Stromal cell of bone marrow (primary cell): Measurements from ENCODE around the gene UQCR11.

Experiments used
- DNase-seq: peaks from one replicate; pipeline ENCODE4 v3.0.0-alpha.2; 2012; ENCODE audit warnings: low read depth

UQCR11 gene

DNA sequence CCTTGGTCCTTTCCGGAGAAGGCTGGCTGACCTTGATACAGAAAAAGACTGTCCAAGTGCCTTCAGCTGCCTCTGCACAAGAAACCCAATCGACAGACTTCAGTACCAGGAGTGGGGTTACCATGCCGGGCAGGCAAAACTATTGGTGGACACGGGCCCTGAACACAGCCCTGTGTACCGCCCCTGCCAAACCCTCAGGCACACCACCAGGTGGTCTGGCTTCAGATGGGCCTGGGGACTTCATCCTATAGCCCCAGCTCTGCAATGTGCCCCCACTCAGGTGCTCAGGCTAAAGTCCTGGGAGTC, 29.6 kb upstream of the UQCR11 start:
- DNase-seq, result no peak

DNA sequence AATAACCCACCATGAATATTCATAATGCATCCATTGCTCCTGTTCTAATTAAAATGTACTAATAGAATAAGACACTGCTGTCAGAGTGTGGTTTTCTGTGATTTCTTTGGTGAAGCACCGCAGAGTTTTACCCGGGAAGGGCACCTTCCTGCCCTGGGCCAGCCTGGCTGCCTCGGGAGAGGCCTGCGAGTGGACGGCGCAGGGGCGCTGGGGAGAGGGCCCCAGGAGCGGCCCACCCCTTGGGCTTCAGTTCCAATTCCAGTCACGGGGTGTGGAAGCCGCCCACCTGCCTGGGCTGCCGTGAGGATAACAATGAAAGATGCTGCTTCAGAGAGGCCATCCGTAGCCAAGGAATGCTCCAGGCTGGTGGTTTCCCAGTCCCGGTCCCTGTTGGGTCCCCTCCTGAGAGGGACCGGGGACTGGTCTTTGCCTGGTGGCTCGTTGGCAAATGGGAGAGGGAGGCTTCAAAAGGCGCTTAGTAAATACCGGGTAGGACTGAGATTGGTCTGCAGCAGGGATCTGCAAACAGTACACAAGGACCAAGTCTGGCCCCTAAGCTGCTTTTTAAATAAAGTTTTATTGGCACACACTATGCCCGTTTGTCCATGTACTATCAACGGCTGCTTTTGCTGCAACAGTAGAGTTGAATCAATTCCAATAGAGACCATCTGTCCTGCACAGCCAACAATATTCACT, 29.1 kb upstream of the UQCR11 start:
- DNase-seq, result no peak

DNA sequence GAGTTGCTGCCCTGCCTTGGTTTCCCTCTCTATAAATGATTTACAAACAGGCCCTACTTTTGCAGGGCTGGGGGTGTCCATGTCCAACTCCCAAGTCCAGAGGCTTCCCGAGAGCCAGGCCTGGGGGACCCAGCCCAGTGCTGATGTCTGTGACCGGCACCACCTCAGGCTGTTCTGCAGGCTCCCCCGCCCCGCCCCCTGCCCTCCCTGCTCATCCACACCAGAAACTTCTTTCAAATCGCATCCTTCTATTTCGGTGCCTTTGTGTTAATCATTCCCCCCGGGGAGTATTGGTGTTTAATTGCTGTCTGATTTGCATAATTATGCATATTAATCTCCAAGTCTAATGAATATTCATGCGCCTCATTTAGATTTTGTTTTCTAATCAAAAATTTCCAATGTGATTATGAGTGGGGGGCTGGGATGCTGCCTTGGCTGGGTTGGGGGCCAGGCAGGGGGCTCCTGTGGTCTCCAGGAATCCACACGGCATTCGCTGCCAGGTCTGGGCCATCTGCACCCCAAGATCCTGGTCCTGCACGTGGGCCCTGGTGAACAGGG, 28.1 kb upstream of the UQCR11 start:
- DNase-seq, result no peak

DNA sequence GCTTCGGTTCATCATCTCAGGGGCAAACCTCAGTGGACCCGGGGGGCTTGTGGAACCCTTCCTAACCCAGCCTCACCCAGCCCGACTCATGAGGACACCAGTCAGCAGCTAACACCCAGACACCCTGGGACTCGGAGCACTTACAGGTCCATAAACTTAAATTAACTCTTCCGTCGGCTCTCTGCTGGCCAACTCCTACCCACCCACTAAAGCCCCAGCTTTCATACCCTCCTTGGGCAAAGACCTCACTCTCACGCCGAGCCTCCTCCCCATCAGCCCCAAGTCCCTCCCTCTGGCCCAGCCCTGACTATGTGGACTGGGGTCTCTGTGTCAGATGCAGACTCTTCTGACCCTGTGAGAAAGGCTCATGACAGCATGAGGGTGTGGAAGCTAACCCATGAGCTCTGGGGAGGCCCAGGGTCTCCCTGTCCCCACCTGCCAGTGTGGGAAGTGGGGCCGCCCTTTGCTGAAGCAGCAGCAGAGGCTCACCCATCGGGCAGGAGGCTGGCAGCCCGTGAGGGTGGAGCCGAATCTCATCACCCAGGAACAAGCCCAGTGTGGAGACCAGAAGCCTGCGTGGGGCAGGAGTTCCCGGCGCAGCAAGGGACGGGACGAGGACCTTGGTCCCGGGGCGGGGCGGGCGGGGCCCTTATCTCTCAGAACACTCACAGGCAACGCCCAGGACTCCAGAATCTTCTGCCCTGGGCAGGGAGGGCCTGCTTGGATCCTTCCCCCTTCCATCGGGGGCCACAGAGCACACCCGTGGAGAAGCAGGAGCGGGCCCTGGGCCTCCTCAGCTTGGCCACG, 27.4 kb upstream of the UQCR11 start:
- DNase-seq, result no peak

DNA sequence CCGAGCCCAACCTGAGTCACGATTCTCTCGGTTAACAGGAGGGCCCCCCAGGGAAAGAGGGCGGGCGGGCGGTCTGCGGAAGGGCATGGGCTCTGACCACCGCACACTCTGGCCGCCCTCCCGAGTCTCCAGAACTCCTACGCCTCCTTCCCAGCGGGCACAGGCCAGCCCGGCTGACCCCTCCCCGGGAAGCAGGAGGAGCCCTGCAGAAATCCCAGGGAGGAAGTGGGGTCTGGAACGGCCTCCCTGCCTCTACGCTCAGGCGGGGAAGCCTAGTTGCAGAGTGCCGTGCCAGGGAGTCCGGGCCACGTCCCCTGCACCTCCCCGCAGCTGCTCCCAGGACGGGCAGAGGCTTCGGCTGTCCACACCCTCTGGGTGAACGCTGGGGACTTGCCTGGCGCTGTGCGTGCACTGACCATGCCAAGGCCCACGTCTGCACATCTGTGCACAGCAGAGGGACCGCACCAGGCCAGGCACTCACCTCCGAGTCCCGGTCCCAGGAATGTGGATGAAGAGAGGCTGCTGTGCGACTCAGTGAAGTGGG, 26.4 kb upstream of the UQCR11 start:
- DNase-seq, result no peak

DNA sequence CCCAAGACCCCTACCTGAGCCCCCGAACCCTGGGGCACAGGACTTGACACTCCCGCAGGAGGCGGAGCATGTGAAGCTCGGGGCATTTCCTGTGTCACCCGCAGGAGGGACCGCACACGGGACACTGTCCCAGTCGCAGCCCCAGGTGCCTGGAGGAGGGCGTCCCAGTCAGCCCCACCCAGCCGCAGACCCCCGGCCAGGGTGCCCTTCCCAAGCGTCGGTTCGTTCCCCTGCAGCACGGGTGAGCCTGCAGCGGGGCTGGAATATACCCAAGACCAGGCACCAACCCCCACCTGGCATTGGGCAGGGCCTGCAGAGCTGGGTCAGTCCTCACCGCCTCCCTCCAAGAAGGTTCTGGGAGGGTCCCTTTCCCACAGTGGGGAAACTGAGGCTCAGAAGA, 25.5 kb upstream of the UQCR11 start:
- no peak for DNase-seq

DNA sequence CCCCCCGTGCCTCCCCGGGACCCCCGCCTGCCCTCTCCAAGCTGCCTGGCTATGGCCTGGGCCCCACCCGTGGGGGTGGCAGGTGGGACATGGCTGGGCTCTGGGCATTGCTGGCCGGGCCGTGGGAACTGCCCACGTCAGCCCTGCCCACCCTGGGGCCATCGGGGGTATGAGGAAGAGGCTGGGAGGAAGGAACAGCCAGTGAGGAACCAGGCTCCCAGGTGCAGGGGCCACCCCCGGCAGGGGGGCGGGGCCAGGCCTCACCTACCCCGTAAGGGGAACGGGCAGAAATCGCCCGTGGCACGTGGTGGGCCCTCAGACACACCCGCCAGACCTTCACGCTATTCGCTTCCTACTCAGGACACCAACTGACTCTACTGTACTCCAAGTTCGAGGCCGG, 24.8 kb upstream of the UQCR11 start:
- DNase-seq, result no peak

DNA sequence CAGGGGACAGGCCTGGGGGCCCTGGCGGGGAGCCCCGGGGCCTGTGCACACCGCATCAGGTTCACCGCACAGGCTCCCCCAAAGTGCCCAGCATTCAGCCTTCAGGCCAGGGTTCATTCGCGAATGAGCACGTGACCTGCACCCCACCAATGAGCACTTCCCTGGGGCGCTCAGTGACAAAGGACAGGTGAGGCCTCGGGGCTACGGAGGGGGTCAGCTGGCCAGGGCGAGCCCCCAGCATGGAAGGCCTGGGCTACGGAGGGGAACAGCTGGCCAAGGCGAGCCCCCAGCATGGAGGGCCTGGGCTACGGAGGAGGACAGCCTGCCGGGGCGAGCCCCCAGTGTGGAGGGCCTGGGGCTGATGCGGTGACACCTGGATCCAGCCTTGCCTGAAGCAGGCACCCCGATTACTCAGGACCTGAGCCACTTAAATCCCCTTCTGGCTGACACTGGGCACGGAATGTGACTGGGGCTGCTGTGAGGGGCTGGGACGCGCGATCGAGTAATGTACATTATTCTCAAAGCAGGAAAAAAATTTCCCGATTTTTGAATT, 24.1 kb upstream of the UQCR11 start:
- DNase-seq, result no peak

DNA sequence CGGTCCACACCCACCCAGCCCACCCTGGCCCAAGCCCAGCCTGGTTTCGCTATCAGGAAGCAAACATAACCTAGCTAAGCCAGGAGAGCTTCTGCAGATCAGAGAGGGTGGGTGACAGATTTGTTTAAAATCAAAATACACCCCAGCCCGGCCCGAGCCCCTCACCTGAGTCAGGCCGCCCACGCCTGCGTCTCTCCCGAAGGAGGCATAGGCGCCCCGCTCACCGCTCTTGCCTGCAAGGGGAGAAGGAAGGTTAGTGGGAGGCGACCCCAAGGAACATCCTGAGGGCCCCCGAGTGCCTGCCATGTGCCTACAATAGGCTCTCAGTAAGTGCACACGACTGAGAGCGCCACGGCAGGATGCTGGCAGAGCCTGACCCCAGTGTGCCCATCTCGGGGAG, 21.9 kb upstream of the UQCR11 start:
- no peak for DNase-seq

DNA sequence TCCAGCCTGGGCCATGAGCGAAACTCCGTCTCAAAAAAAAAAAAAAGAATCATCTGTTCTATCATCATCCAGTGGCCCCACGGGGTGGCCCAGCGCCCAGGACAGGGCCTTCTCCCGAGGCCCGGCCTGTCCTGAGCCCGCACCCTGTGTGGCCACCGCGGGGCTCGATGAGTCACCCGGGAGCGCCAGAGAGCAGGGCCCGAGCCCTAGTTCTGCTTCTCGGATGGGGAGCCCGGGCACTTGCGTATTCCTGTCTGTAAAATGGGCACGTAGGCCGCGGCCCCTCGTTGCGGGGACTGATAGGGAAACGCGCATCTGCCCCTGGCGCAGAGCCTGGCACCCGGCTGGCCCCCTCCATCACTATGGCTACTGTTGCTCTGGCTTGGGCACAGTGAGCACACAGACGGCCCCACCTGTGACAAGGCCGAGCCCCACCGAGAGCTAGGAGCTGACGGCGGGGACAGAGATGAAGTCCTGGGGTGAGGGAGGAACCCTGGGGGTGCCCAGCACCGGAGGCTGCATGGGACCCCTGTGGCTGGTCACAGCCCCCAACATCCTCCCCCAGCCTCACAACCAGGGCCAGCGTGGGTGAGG, 21.3 kb upstream of the UQCR11 start:
- no peak for DNase-seq

DNA sequence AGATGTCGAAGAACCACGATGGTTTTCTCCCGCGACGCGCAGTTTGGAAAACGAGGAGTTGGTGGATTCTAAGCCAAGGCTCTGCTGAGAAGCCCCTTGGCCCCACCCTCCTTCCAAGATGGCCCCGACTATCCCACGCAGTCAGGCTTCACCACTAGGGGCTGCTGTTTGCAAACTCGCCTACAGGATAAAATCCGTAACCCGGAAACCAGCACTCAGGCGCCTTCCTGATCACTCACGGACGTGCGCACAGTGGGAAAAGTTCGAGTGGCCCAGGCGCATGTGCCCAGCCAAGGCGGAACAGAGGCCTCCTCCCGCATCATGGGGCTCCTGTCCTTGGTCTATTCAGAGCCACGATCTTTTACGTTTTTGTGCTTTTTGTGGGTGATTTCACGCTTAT, 19.2 kb upstream of the UQCR11 start:
- peak; percentile 19 for DNase-seq

DNA sequence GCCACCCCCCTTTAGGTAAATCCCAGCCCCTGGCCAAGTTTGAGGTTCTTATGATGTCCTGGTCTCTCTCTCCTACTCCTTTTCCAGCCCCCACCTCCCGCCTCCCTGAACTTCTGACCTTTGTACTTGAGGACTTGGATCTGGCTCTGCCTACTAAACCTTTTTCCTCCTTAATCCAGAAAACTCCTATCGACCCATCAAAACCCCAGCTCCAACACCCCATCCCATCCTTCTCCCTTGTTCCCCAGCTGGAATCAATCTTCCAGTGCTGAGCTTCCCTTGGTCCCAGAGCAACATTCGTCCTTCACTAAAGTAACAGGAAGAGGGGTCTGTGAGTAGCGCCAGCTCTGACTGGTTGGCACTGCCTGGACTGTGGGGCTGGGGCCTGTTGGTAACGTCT, 17.3 kb upstream of the UQCR11 start:
- DNase-seq, result no peak

DNA sequence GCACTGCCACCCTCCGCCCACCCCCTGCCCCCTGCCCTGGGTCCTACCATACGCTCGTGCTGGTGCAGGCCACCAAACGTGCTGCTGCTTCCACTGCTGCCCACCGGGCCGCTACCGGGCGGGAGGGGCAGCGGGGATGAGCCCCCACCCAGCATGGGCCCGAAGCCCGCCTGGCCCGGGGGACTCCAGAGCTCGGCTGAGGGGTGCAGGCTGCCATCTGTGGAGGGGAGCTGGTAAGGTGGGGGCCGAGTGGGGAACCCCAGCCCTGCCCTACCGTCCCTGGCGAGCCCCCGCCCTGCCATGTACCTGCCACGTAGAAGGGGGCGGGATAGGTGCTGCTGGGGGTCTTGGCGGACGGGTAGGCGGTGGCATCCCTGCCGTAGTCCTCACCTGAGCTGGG, 16.7 kb upstream of the UQCR11 start:
- no peak for DNase-seq

DNA sequence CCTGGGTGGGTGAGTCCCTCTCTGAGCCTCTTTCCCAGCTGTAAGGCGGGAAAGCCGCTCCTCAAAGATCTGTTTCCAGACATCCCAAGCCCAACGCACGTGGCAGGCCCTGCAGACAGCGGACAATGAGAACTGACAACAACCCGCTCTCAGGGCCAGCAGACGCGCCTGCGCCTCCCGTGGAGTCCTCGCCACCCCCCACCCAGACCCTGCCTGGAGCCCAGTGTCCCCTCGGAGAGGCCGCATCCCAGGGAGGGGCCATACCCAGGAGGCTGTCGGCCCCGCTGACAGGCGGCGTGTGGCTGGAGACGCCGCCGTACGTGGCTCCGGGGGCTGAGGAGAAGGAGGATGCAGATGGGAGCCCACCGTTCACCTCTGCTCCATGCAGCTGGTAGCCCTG, 16.3 kb upstream of the UQCR11 start:
- DNase-seq, result no peak

DNA sequence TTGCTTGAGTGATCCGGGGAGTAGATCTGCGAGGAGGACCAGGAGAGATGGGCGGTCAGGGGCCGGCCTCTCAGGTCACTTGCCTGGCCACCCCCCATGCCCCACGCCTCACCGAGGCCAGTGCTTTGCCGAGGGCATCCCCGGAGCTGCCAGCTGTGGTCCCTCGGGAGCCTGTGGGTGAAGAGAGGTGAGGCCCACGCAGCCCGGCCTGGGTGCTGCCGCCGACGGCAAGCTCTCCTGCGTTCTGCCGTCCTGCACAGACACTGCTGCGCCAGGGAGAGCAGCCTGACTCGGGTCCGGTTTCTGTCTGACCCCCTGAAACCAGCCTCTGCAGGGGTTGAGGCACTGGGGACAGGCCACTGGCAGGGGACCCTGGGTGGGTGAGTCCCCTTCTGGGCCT, 15.8 kb upstream of the UQCR11 start:
- no peak for DNase-seq

DNA sequence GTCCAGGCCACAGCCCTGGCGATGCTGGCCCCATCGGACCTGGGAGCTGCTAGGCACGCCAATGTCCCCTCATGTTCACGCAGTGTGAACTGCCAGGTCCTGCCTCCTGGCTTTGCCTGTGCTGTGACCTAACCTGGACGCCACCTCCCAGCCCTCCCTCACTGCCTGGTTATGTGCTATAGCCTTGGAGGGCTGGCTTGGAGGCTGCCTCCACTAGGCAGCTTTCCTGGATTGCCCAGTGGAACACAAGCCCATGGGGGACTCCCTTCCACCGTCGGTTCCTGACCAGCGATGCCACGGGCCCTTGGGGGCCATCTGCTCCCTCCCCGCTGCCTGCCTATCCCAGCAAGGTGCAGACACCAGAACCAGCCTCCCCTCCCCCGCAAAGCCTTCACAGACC, 15.2 kb upstream of the UQCR11 start:
- no peak for DNase-seq

DNA sequence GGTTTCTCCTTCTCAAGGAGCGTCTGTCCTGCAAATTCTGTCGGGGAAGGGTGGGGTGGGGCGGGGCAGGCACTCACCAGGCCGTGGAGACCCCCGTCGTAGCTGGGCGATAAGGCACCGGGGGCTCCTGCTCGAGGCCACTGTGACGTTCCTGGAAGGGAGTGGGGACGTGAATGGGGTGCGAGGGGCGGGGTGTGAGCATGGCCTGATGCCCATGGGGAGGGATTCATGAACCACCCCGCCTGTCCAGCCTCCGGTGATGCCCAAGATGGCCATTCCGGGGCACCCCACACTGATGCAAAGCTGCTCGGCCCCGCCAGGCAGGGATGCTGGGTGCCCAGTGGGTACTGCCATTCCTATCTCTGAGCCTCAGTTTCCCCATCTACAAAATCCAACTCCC, 14.4 kb upstream of the UQCR11 start:
- no peak for DNase-seq

DNA sequence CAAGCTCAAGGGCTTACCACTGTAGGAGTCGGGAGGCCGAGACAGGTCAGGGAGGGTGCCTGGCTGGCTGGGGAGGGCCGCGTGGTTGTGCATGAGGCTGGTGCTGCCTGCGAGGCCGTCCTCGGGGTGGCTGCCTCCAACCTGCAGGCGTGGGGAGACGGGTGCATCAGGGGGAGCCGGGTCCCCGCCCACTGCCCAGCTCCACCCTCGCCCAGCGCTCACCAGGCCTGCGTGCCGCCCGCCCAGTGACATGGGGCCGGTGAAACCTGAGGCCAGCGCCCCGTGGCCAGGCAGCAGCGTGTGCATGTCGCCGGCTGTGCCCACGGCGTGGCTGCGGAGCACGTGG, 13.8 kb upstream of the UQCR11 start:
- no peak for DNase-seq

DNA sequence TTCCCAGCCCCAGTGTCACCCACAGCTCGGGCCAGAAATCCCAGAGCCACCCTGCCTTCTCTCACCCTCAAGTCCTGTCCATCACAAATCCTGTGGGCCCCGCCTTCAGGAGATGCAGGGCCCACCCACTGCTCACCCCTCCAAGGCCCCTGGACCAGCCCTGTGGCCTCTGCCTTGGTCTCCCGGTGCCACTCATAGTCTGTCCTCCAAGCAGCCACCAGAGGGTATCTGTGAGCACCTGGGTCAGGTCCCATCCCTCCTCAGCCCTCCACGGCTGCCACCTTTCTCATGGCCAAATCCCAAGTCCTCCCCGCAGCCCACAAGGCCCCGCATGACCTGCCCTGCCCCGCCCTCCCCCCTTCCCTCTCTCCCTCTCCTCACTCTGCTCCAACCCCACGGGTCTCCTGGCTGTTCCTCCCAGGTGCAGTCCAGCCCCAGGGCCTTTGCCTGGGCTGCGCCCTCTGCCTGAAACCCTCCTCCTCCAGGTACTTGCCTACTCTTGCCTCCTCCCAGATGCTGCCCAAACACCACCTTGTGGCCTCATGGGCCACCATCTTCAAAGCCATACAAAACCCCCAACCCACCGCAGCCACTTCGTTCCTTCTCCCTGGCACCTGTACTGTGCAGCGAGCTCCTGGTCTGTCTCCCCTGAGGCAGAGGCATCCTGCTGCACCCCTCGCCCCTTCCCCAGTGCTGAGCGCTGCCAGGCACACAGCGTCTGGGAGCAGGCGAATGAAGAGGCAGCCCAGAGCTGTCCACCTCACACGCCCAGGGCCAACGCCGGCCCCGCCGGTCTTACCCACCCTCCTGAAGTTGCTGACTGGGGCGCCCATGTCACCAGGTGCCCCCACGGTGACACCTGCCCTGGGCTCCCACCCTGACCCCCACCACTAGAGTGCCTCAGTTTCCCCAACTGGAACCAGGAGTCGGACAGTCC, 13.2 kb upstream of the UQCR11 start:
- DNase-seq, result no peak

DNA sequence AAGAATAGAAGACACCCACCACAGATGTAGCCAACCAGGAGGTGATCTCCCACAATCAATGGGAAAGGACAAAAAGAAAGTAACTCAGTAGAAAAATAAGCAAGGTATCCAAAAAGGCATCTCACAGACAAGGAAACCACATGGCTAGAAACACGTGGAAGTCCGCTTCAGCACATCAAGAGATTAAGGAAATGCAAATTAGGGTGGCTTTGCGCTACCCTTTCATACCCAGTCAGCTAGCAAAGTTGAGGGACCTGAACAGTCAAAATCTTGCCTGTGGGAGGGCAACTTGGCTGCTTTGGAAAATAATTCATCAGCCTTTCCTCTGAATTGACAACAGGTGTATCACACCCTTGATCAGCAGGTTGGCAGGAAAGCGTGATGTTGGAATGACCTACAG, 11.6 kb upstream of the UQCR11 start:
- no peak for DNase-seq

DNA sequence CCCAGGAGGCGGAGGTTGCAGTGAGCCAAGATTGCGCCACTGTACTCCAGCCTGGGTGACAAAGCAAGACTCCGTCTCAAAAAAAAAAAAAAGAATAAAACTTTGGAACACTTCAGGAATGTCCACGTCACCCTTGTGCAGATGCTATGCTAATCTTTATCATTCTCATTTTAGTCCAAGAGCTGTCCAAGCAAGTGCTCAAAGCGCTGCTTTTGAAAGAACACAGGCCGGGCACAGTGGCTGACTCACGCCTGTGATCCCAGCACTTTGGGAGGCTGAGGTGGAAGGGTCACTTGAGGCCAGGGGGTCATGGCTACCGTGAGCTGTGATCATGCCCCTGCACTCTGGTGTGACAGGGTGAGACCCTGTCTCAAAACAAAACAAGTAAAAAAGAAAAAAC, 11.1 kb upstream of the UQCR11 start:
- DNase-seq, result no peak
